Adipocyte (in vitro differentiated cells): Measurements from ENCODE around the gene TTC33.

Source experiments
- DNase-seq: peaks from one replicate; pipeline ENCODE4 v3.0.0-alpha.2; 2015; ENCODE audit warnings: low read depth
- H3K27me3 ChIP-seq: replicated peaks from 2 replicates; pipeline ENCODE4 v1.7.0; 2013; ENCODE audit warnings: mild to moderate bottlenecking, low read length, moderate library complexity; ENCODE audit not compliant: control insufficient read depth, insufficient read depth
- H3K36me3 ChIP-seq: 2 replicates; pipeline ENCODE4 v1.7.0; 2013; ENCODE audit warnings: low read length, mild to moderate bottlenecking, moderate library complexity; ENCODE audit not compliant: control insufficient read depth, insufficient read depth, severe bottlenecking
- H3K4me1 ChIP-seq: 2 replicates; pipeline ENCODE4 v1.7.0; 2013; ENCODE audit warnings: mild to moderate bottlenecking, low read length, moderate library complexity; ENCODE audit not compliant: control insufficient read depth, insufficient read depth
- H3K4me3 ChIP-seq: 2 replicates; pipeline ENCODE4 v1.7.0; 2013; ENCODE audit warnings: mild to moderate bottlenecking, low read length, moderate library complexity
- H3K9ac ChIP-seq: 2 replicates; pipeline ENCODE4 v1.7.0; 2013; ENCODE audit warnings: mild to moderate bottlenecking, low read length, moderate library complexity
- H3K9me3 ChIP-seq: 2 replicates; pipeline ENCODE4 v1.7.0; 2013; ENCODE audit warnings: mild to moderate bottlenecking, low read length, moderate library complexity; ENCODE audit not compliant: control insufficient read depth

TTC33 gene

GRCh38 chr5:40622463-40623252, 133.1 kb downstream of the TTC33 start:
- Histone ChIP-seq H3K4me3 (no peak overlapping the region), H3K27me3 (no peaks in the 10 kb centered on the region), H3K36me3 (no peaks in the 10 kb centered on the region)

GRCh38 chr5:40619421-40619820, 136.3 kb downstream of the TTC33 start:
- Histone ChIP-seq H3K9ac (no peak overlapping the region), H3K4me1 (peaks cover 27% of the 10 kb centered on the region), H3K36me3 (no peaks in the 10 kb centered on the region), H3K4me3 (no peak overlapping the region), H3K27me3 (no peaks in the 10 kb centered on the region), H3K9me3 (no peaks in the 10 kb centered on the region)
- peak; percentile 12 for DNase-seq

More at GRCh38 chr5:40622463-40623252, 133.1 kb downstream of the TTC33 start:
- DNase-seq: no peak
- Histone ChIP-seq H3K4me1 (peaks cover 8% of the 10 kb centered on the region), H3K9me3 (no peaks in the 10 kb centered on the region), H3K9ac (no peak overlapping the region)

- Histone ChIP-seq H3K4me3 (no peak overlapping the region), H3K27me3 (no peaks in the 10 kb centered on the region), H3K9me3 (no peaks in the 10 kb centered on the region), H3K36me3 (no peaks in the 10 kb centered on the region), H3K4me1 (peaks cover 28% of the 10 kb centered on the region), H3K9ac (no peak overlapping the region)
- peak; percentile 29 for DNase-seq
These were observed 136.8 kb downstream of the TTC33 start for GRCh38 chr5:40618926-40619325.

- Histone ChIP-seq H3K4me1 (peaks cover 25% of the 10 kb centered on the region), H3K9ac (peak overlapping the region; percentile 50), H3K27me3 (no peaks in the 10 kb centered on the region), H3K9me3 (no peaks in the 10 kb centered on the region), H3K4me3 (no peak overlapping the region), H3K36me3 (no peaks in the 10 kb centered on the region)
- DNase-seq: no peak
These were observed 139.0 kb downstream of the TTC33 start for GRCh38 chr5:40616781-40617180.

GRCh38 chr5:40615586-40616170, 140.1 kb downstream of the TTC33 start:
- H3K27me3 ChIP-seq: no peaks in the 10 kb centered on the region
- H3K36me3 ChIP-seq: no peaks in the 10 kb centered on the region
- peak overlapping the region; percentile 50 for H3K9ac ChIP-seq
- peaks cover 23% of the 10 kb centered on the region for H3K4me1 ChIP-seq
- H3K4me3 ChIP-seq: peak overlapping the region; percentile 46
- H3K9me3 ChIP-seq: no peaks in the 10 kb centered on the region
- no peak for DNase-seq

GRCh38 chr5:40614923-40615585, 140.7 kb downstream of the TTC33 start:
- no peaks in the 10 kb centered on the region for H3K27me3 ChIP-seq
- H3K9me3 ChIP-seq: no peaks in the 10 kb centered on the region
- peaks cover 20% of the 10 kb centered on the region for H3K4me1 ChIP-seq
- no peaks in the 10 kb centered on the region for H3K36me3 ChIP-seq
- peak overlapping the region; percentile 46 for H3K4me3 ChIP-seq
- H3K9ac ChIP-seq: peak overlapping the region; percentile 50
- no peak for DNase-seq

- H3K9me3 ChIP-seq: no peaks in the 10 kb centered on the region
- no peaks in the 10 kb centered on the region for H3K36me3 ChIP-seq
- DNase-seq: no peak
- peaks cover 20% of the 10 kb centered on the region for H3K4me1 ChIP-seq
- no peaks in the 10 kb centered on the region for H3K27me3 ChIP-seq
- H3K4me3 ChIP-seq: no peak overlapping the region
- no peak overlapping the region for H3K9ac ChIP-seq
These were observed 141.3 kb downstream of the TTC33 start for GRCh38 chr5:40614466-40614865.

GRCh38 chr5:40607202-40607601, 148.6 kb downstream of the TTC33 start:
- no peak overlapping the region for H3K9ac ChIP-seq
- H3K27me3 ChIP-seq: no peaks in the 10 kb centered on the region
- peaks cover 11% of the 10 kb centered on the region for H3K4me1 ChIP-seq
- no peak overlapping the region for H3K4me3 ChIP-seq
- H3K9me3 ChIP-seq: no peaks in the 10 kb centered on the region
- no peaks in the 10 kb centered on the region for H3K36me3 ChIP-seq
- no peak for DNase-seq

- DNase-seq: no peak
- Histone ChIP-seq H3K36me3 (no peaks in the 10 kb centered on the region), H3K9ac (no peak overlapping the region), H3K9me3 (no peaks in the 10 kb centered on the region), H3K4me1 (peaks cover 11% of the 10 kb centered on the region), H3K27me3 (no peaks in the 10 kb centered on the region), H3K4me3 (no peak overlapping the region)
These were observed 149.5 kb downstream of the TTC33 start for GRCh38 chr5:40606077-40606765.

GRCh38 chr5:40605295-40605958, 150.3 kb downstream of the TTC33 start:
- H3K36me3 ChIP-seq: no peaks in the 10 kb centered on the region
- H3K9ac ChIP-seq: no peak overlapping the region
- H3K4me3 ChIP-seq: no peak overlapping the region
- no peak for DNase-seq
- H3K27me3 ChIP-seq: no peaks in the 10 kb centered on the region
- no peaks in the 10 kb centered on the region for H3K9me3 ChIP-seq
- peaks cover 11% of the 10 kb centered on the region for H3K4me1 ChIP-seq
